IMR-90 (cell line): ENCODE measurements around the gene EBF4. TPM values are rescaled to one million over a fixed set of nuclear protein-coding genes. Genes with fewer than 3 reads are reported as not detected.

ENCODE experiments used
- ATAC-seq: fragments of 200-7000 bp; cut with Tn5 transposase; 2 replicates; pipeline ENCODE4 v1.9.1; 2020; ENCODE audit warnings: low read depth, mild to moderate bottlenecking, moderate library complexity
- BruUV-seq: library from RNA; stranded (reverse); fragments of 400-500 nt; replicated peaks from 2 replicates; lab custom pipeline; 2021; lab: Mats Ljungman, UMichigan
- CTCF ChIA-PET: fragments of 300-600 bp; formaldehyde crosslinking; extraction: SDS; loops from one replicate; lab custom pipeline; 2021; ENCODE audit warnings: antibody characterized with exemption; lab: Yijun Ruan, JAX
- POLR2A ChIA-PET: fragments of 300-600 bp; sonication (Branson Sonifier 250); formaldehyde crosslinking; loops from one replicate; lab custom pipeline; 2022; ENCODE audit warnings: antibody characterized with exemption; ENCODE audit not compliant: unreplicated experiment; lab: Charles Lee
- DNase-seq: peaks from one replicate; pipeline ENCODE4 v3.0.0; 2013
- H2AFZ ChIP-seq: replicated peaks from 2 replicates; pipeline ENCODE3; 2013; ENCODE audit warnings: low read length, mild to moderate bottlenecking; ENCODE audit not compliant: poor library complexity
- H2AK5ac ChIP-seq: 2 replicates; pipeline ENCODE4 v1.6.1; 2013; ENCODE audit warnings: low read depth, low read length, inconsistent platforms
- H2AK9ac ChIP-seq: replicated peaks from 2 replicates; pipeline ENCODE3; 2013; ENCODE audit warnings: mild to moderate bottlenecking, low read depth, low read length, moderate library complexity; ENCODE audit not compliant: poor library complexity
- H2BK120ac ChIP-seq: 2 replicates; pipeline ENCODE4 v1.6.1; 2013; ENCODE audit warnings: low read depth, low read length, inconsistent platforms
- H2BK15ac ChIP-seq: 3 replicates; pipeline ENCODE4 v1.6.1; 2013; ENCODE audit warnings: low read depth, low read length, inconsistent platforms
- H2BK20ac ChIP-seq: 2 replicates; pipeline ENCODE4 v1.6.1; 2013; ENCODE audit warnings: low read depth, mild to moderate bottlenecking, inconsistent platforms, low read length, moderate library complexity
- H2BK5ac ChIP-seq: 2 replicates; pipeline ENCODE4 v1.6.1; 2013; ENCODE audit warnings: mild to moderate bottlenecking, low read depth, low read length, inconsistent platforms; ENCODE audit not compliant: poor library complexity, severe bottlenecking
- H3K14ac ChIP-seq: replicated peaks from 2 replicates; pipeline ENCODE4 v1.6.1; 2013; ENCODE audit warnings: low read depth, low read length, inconsistent platforms
- H3K18ac ChIP-seq: 2 replicates; pipeline ENCODE4 v1.6.1; 2013; ENCODE audit warnings: low read depth, low read length, control low read depth
- H3K23ac ChIP-seq: 2 replicates; pipeline ENCODE4 v1.6.1; 2013; ENCODE audit warnings: low read depth, low read length, inconsistent platforms
- H3K27ac ChIP-seq: 2 replicates; pipeline ENCODE4 v1.5.1; 2013; ENCODE audit warnings: mild to moderate bottlenecking, control low read depth, low read length; ENCODE audit not compliant: insufficient read depth
- H3K27me3 ChIP-seq: 2 replicates; pipeline ENCODE4 v1.6.1; 2013; ENCODE audit warnings: low read length; ENCODE audit not compliant: control insufficient read depth, insufficient read depth
- H3K36me3 ChIP-seq: 2 replicates; pipeline ENCODE4 v1.6.1; 2013; ENCODE audit warnings: low read length, mixed read lengths; ENCODE audit not compliant: control insufficient read depth, insufficient read depth
- H3K4ac ChIP-seq: 2 replicates; pipeline ENCODE4 v1.6.1; 2013; ENCODE audit warnings: low read depth, low read length, inconsistent platforms
- H3K4me1 ChIP-seq: 2 replicates; pipeline ENCODE4 v1.6.1; 2013; ENCODE audit warnings: low read length, mixed read lengths; ENCODE audit not compliant: control insufficient read depth, insufficient read depth
- H3K4me2 ChIP-seq: 2 replicates; pipeline ENCODE4 v1.6.1; 2013; ENCODE audit warnings: low read depth, mild to moderate bottlenecking, control low read depth, low read length, moderate library complexity
- H3K4me3 ChIP-seq: 2 replicates; pipeline ENCODE4 v1.5.1; 2013; ENCODE audit warnings: low read depth, mild to moderate bottlenecking, control low read depth, low read length, moderate library complexity; ENCODE audit not compliant: insufficient read depth
- H3K56ac ChIP-seq: 2 replicates; pipeline ENCODE4 v1.6.1; 2013; ENCODE audit warnings: low read length, inconsistent platforms; ENCODE audit not compliant: insufficient read depth; ENCODE audit errors: extremely low read depth
- H3K79me1 ChIP-seq, 2 experiments: 2 replicates each; pipeline ENCODE4 v1.6.1; 2013; ENCODE audit warnings: low read length in 2 of 2, inconsistent platforms in 1 of 2, low read depth in 1 of 2
- H3K9ac ChIP-seq: 2 replicates; pipeline ENCODE4 v1.6.1; 2013; ENCODE audit warnings: low read depth, low read length, control low read depth
- H3K9me1 ChIP-seq: 2 replicates; pipeline ENCODE4 v1.6.1; 2013; ENCODE audit warnings: low read length, inconsistent platforms; ENCODE audit not compliant: insufficient read depth
- H3K9me3 ChIP-seq: 2 replicates; pipeline ENCODE4 v1.6.1; 2013; ENCODE audit warnings: low read length; ENCODE audit not compliant: control insufficient read depth, insufficient read depth
- H4K20me1 ChIP-seq: 2 replicates; pipeline ENCODE4 v1.6.1; 2013; ENCODE audit warnings: low read length, inconsistent platforms; ENCODE audit not compliant: insufficient read depth
- H4K5ac ChIP-seq: 2 replicates; pipeline ENCODE4 v1.6.1; 2013; ENCODE audit warnings: mild to moderate bottlenecking, low read depth, low read length, control low read depth
- H4K8ac ChIP-seq, 2 experiments: 2 replicates each; pipeline ENCODE4 v1.6.1; 2013; ENCODE audit warnings: low read depth in 2 of 2, low read length in 2 of 2, control low read depth in 1 of 2, inconsistent platforms in 1 of 2
- H4K91ac ChIP-seq: 2 replicates; pipeline ENCODE4 v1.6.1; 2013; ENCODE audit warnings: low read depth, low read length, inconsistent platforms; ENCODE audit not compliant: insufficient read depth
- ELK1 ChIP-seq: fragments of 150-350 bp; IDR thresholded peaks from 2 replicates; pipeline ENCODE4 v1.6.1; 2016; ENCODE audit warnings: low read depth, mild to moderate bottlenecking, low read length, moderate library complexity, borderline replicate concordance
- MXI1 ChIP-seq: IDR thresholded peaks from 2 replicates; pipeline ENCODE4 v1.6.1; 2012; ENCODE audit warnings: low read depth, mild to moderate bottlenecking, low read length, moderate library complexity, borderline replicate concordance
- NFE2L2 ChIP-seq: fragments of 150-350 bp; IDR thresholded peaks from 2 replicates; pipeline ENCODE4 v1.6.1; 2016; ENCODE audit warnings: low read depth, mild to moderate bottlenecking, low read length
- RAD21 ChIP-seq: IDR thresholded peaks from 2 replicates; pipeline ENCODE4 v1.6.1; 2012; ENCODE audit warnings: low read length, improper control_type of control experiment
- RCOR1 ChIP-seq: IDR thresholded peaks from 2 replicates; pipeline ENCODE4 v1.6.1; 2012; ENCODE audit warnings: mild to moderate bottlenecking, low read length, improper control_type of control experiment; ENCODE audit not compliant: insufficient replicate concordance
- RFX5 ChIP-seq: IDR thresholded peaks from 2 replicates; pipeline ENCODE4 v1.8.0; 2012; ENCODE audit warnings: low read depth, mild to moderate bottlenecking, low read length, moderate library complexity
- USF2 ChIP-seq: fragments of 150-350 bp; IDR thresholded peaks from 2 replicates; pipeline ENCODE4 v1.6.1; 2017; ENCODE audit warnings: mild to moderate bottlenecking, antibody characterized with exemption, low read length, low read depth
- WGBS, 2 experiments: methylation state at CpG; one replicate each; pipeline versions ENCODE4 v1.1.5 to v1.1.7; 2013; ENCODE audit warnings: missing lambda C conversion rate in 2 of 2; ENCODE audit not compliant: insufficient read length in 1 of 2; ENCODE audit errors: extremely low coverage in 2 of 2; 5-methylcytosine and 5-hydroxymethylcytosine counted together
- dilution Hi-C: fragments of 300-500 bp; cut with HindIII; formaldehyde crosslinking; loops from one replicate; pipeline ENCODE4 v1.14.3; 2018; ENCODE audit warnings: low sequenced_read_pairs; ENCODE audit not compliant: unreplicated experiment
- in situ Hi-C: fragments of 300-500 bp; cut with MboI; formaldehyde crosslinking; loops from 3 replicates; pipeline ENCODE4 v1.14.3; 2019; ENCODE audit warnings: low sequenced_read_pairs, inconsistent platforms, mixed read lengths
- intact Hi-C: fragments of 100-400 bp; cut with micrococcal nuclease; formaldehyde crosslinking; loops from 2 replicates; pipeline ENCODE4 v1.10.0; 2022
- polyA plus RNA-seq, 3 experiments: library from polyadenylated mRNA; depleted of rRNA; stranded (reverse); fragments of >200 nt; gene quantifications; 2 replicates each; pipeline ENCODE4 v1.2.3, GENCODE V29; 2012; ENCODE audit warnings: low replicate concordance in 1 of 3
- total RNA-seq: library from RNA; depleted of rRNA; stranded (reverse); fragments of >200 nt; gene quantifications from 2 replicates; pipeline ENCODE4 v1.2.3, GENCODE V29; 2012

Gene EBF4
- total and polyA plus RNA-seq, 2 of the 4 experiments (the other 2 are of a cell fraction): 0.18 to 1.1 TPM

GRCh38 chr20:2692886-2693285 is 306 bp downstream of the EBF4 start:
- no peaks in the 10 kb centered on the region for H3K79me1 ChIP-seq
- H2BK120ac ChIP-seq: no peak overlapping the region
- CTCF ChIA-PET: no interaction called here
- H3K9me1 ChIP-seq: no peaks in the 10 kb centered on the region; the same call in 1 of the 2 replicates
- no peak overlapping the region for H2AK5ac ChIP-seq
- no peak overlapping the region for H3K27ac ChIP-seq
- no peak overlapping the region for H2BK20ac ChIP-seq
- POLR2A ChIA-PET: no interaction called here
- TF ChIP-seq NFE2L2: no peak
- no peak for TF ChIP-seq RCOR1
- TF ChIP-seq RAD21: no peak
- no peak for TF ChIP-seq ELK1
- TF ChIP-seq MXI1: no peak
- no peak for TF ChIP-seq RFX5
- no peak for TF ChIP-seq USF2
- H2BK15ac ChIP-seq: no peak overlapping the region
- H3K4me2 ChIP-seq: no peak overlapping the region
- H3K4ac ChIP-seq: no peak overlapping the region
- no peaks in the 10 kb centered on the region for H3K36me3 ChIP-seq
- no peak overlapping the region for H3K23ac ChIP-seq
- no TSS peak for BruUV-seq
- peak overlapping the region; percentile 37 for H3K4me3 ChIP-seq
- ATAC-seq (peak; percentile 46), DNase-seq (no peak)
- no peaks in the 10 kb centered on the region for H3K4me1 ChIP-seq
- no peak overlapping the region for H4K5ac ChIP-seq
- no peak overlapping the region for H3K56ac ChIP-seq
- no peak overlapping the region for H2AK9ac ChIP-seq
- intact Hi-C loops: no loop called here
- H3K9me3 ChIP-seq: no peaks in the 10 kb centered on the region
- dilution Hi-C loops: no loop called here
- H4K20me1 ChIP-seq: no peaks in the 10 kb centered on the region; the same call in 1 of the 2 replicates
- H2AFZ ChIP-seq: peak overlapping the region; percentile 59
- H4K91ac ChIP-seq: no peak overlapping the region
- H4K8ac ChIP-seq: no peak overlapping the region
- H3K9ac ChIP-seq: no peak overlapping the region
- no peak overlapping the region for H3K18ac ChIP-seq
- peaks cover 56% of the 10 kb centered on the region for H3K27me3 ChIP-seq
- H2BK5ac ChIP-seq: no peak overlapping the region
- 0% methylated on average over 4 of the region's 64 CpGs; no CpG with 5 or more reads in 1 of the 2 experiments for WGBS, 2 experiments
- in situ Hi-C loops: no loop called here
- no peak overlapping the region for H3K14ac ChIP-seq
